Karpas-422 (cell line): ENCODE measurements around the gene CERS4. TPM values are rescaled to one million over a fixed set of nuclear protein-coding genes. Genes with fewer than 3 reads are reported as not detected.
A peak's percentile ranks its signal among the peaks of the same experiment; 100 is the strongest.
"Not testable (repeated sequence)": the region's sequence is repeated elsewhere in the genome, so short reads cannot be mapped to it uniquely, and the experiment has no call there.

Source experiments
- DNase-seq: peaks from one replicate; pipeline ENCODE4 v3.0.0-alpha.2; 2015
- H2AFZ ChIP-seq: fragments of 200-600 bp; sonication (generic); 2 replicates; pipeline ENCODE4 v1.6.1; 2014; ENCODE audit warnings: antibody characterized with exemption, low read length, mixed read lengths
- H3K27ac ChIP-seq: fragments of 200-600 bp; sonication (generic); 2 replicates; pipeline ENCODE4 v1.5.1; 2014; ENCODE audit warnings: mild to moderate bottlenecking, low read length, moderate library complexity
- H3K27me3 ChIP-seq: fragments of 200-600 bp; sonication (generic); 2 replicates; pipeline ENCODE4 v1.6.1; 2014; ENCODE audit warnings: low read length, mixed read lengths
- H3K36me3 ChIP-seq: fragments of 200-600 bp; sonication (generic); 2 replicates; pipeline ENCODE4 v1.6.1; 2014; ENCODE audit warnings: low read length, mixed read lengths; ENCODE audit not compliant: insufficient read depth
- H3K4me1 ChIP-seq: fragments of 200-600 bp; sonication (generic); 2 replicates; pipeline ENCODE4 v1.6.1; 2014; ENCODE audit warnings: mild to moderate bottlenecking, low read length, mixed read lengths
- H3K4me2 ChIP-seq: fragments of 200-600 bp; sonication (generic); 2 replicates; pipeline ENCODE4 v1.6.1; 2014; ENCODE audit warnings: low read length, low read depth, mild to moderate bottlenecking; ENCODE audit not compliant: poor library complexity, severe bottlenecking
- H3K4me3 ChIP-seq: fragments of 200-600 bp; sonication (generic); 2 replicates; pipeline ENCODE4 v1.5.1; 2014; ENCODE audit warnings: mild to moderate bottlenecking, antibody characterized with exemption, low read length, mixed read lengths
- H3K79me2 ChIP-seq: fragments of 200-600 bp; sonication (generic); 2 replicates; pipeline ENCODE4 v1.6.1; 2014; ENCODE audit warnings: mild to moderate bottlenecking, low read length, mixed read lengths
- H3K9ac ChIP-seq: fragments of 200-600 bp; sonication (generic); 2 replicates; pipeline ENCODE4 v1.6.0; 2014; ENCODE audit warnings: low read length
- H3K9me2 ChIP-seq: fragments of 200-600 bp; sonication (generic), shearing (Covaris generic); replicated peaks from 2 replicates; pipeline ENCODE4 v1.6.0; 2014; ENCODE audit warnings: mild to moderate bottlenecking, low read length, moderate library complexity; ENCODE audit not compliant: insufficient read depth
- H3K9me3 ChIP-seq: fragments of 300-700, 200-600 bp; sonication (generic); 2 replicates; pipeline ENCODE4 v1.6.1; 2014; ENCODE audit warnings: low read length, mixed read lengths
- H4K20me1 ChIP-seq: fragments of 200-600 bp; sonication (generic); 2 replicates; pipeline ENCODE4 v1.6.1; 2014; ENCODE audit warnings: mild to moderate bottlenecking, antibody characterized with exemption, low read length, low read depth; ENCODE audit not compliant: insufficient read depth
- total RNA-seq: library from RNA; depleted of rRNA; stranded (reverse); fragments of >200 nt; shearing (Covaris generic); gene quantifications from 2 replicates; pipeline ENCODE4 v1.2.3, GENCODE V29; 2014; ENCODE audit warnings: low replicate concordance

Gene CERS4
- total RNA-seq, 1 experiment from 2014 or later, result 66.3 TPM

GRCh38 chr19:8207326-8207725 is 1.8 kb upstream of the CERS4 start:
- not testable (repeated sequence) for H3K4me3 ChIP-seq, H3K36me3 ChIP-seq, H3K9me3 ChIP-seq, H3K9ac ChIP-seq, H3K27ac ChIP-seq, H3K4me2 ChIP-seq, H2AFZ ChIP-seq, DNase-seq, H4K20me1 ChIP-seq, H3K9me2 ChIP-seq, H3K27me3 ChIP-seq
- peaks cover 23% of the 10 kb centered on the region for H3K79me2 ChIP-seq
- H3K4me1 ChIP-seq, result peaks cover 24% of the 10 kb centered on the region

- Histone ChIP-seq H3K79me2 (peaks cover 23% of the 10 kb centered on the region), H3K27ac (no peak overlapping the region), H3K9me3 (no peaks in the 10 kb centered on the region), H2AFZ (peak overlapping the region; percentile 92), H3K36me3 (no peaks in the 10 kb centered on the region), H4K20me1 (no peaks in the 10 kb centered on the region), H3K4me3 (peak overlapping the region; percentile 70), H3K9me2 (no peaks in the 10 kb centered on the region), H3K4me1 (peaks cover 24% of the 10 kb centered on the region), H3K4me2 (peak overlapping the region; percentile 83), H3K9ac (peak overlapping the region; percentile 72), H3K27me3 (no peaks in the 10 kb centered on the region)
- no peak for DNase-seq
Measured at GRCh38 chr19:8208119-8208921, 850 bp upstream of the CERS4 start.

GRCh38 chr19:8209462-8210378 is 550 bp downstream of the CERS4 start:
- Histone ChIP-seq H3K27ac (peak overlapping the region; percentile 81), H2AFZ (peak overlapping the region; percentile 93; the same call in 1 of the 2 replicates), H4K20me1 (peaks cover 5% of the 10 kb centered on the region; the same call in 1 of the 2 replicates)

GRCh38 chr19:8210421-8211101 is 1.4 kb downstream of the CERS4 start:
- DNase-seq, result peak; percentile 47
- no peak overlapping the region for H2AFZ ChIP-seq
- no peaks in the 10 kb centered on the region for H3K27me3 ChIP-seq
- peak overlapping the region; percentile 91 for H3K4me3 ChIP-seq
- H3K4me2 ChIP-seq, result peak overlapping the region; percentile 91
- peak overlapping the region; percentile 81 for H3K27ac ChIP-seq
- H3K4me1 ChIP-seq, result peaks cover 24% of the 10 kb centered on the region
- no peaks in the 10 kb centered on the region for H3K9me3 ChIP-seq
- no peaks in the 10 kb centered on the region for H3K36me3 ChIP-seq
- H4K20me1 ChIP-seq, result peaks cover 5% of the 10 kb centered on the region; the same call in 1 of the 2 replicates
- peaks cover 27% of the 10 kb centered on the region for H3K79me2 ChIP-seq
- H3K9ac ChIP-seq, result peak overlapping the region; percentile 91
- H3K9me2 ChIP-seq, result no peaks in the 10 kb centered on the region

More at GRCh38 chr19:8209462-8210378, 550 bp downstream of the CERS4 start:
- Histone ChIP-seq H3K36me3 (no peaks in the 10 kb centered on the region), H3K9me3 (no peaks in the 10 kb centered on the region), H3K4me1 (peaks cover 24% of the 10 kb centered on the region), H3K4me2 (peak overlapping the region; percentile 91), H3K4me3 (peak overlapping the region; percentile 91), H3K9ac (peak overlapping the region; percentile 91), H3K79me2 (peaks cover 27% of the 10 kb centered on the region), H3K27me3 (no peaks in the 10 kb centered on the region), H3K9me2 (no peaks in the 10 kb centered on the region)
- peak; percentile 83 for DNase-seq

GRCh38 chr19:8212212-8212611 is 3.0 kb downstream of the CERS4 start:
- Histone ChIP-seq H3K79me2 (peaks cover 27% of the 10 kb centered on the region), H4K20me1 (peaks cover 5% of the 10 kb centered on the region; the same call in 1 of the 2 replicates), H2AFZ (no peak overlapping the region), H3K9me2 (no peaks in the 10 kb centered on the region), H3K4me3 (no peak overlapping the region), H3K9ac (no peak overlapping the region), H3K4me2 (no peak overlapping the region), H3K36me3 (no peaks in the 10 kb centered on the region), H3K4me1 (peaks cover 24% of the 10 kb centered on the region), H3K9me3 (no peaks in the 10 kb centered on the region), H3K27me3 (no peaks in the 10 kb centered on the region), H3K27ac (0 out of 2 replicates have a peak overlapping the region, but pooled peaks have one; percentile 11)
- DNase-seq, result no peak

- Histone ChIP-seq H3K79me2 (peaks cover 27% of the 10 kb centered on the region), H3K27me3 (no peaks in the 10 kb centered on the region), H3K4me3 (no peak overlapping the region), H2AFZ (no peak overlapping the region), H3K9me2 (no peaks in the 10 kb centered on the region), H3K4me1 (peaks cover 24% of the 10 kb centered on the region), H3K36me3 (no peaks in the 10 kb centered on the region), H3K9me3 (no peaks in the 10 kb centered on the region), H3K4me2 (no peak overlapping the region), H3K9ac (no peak overlapping the region), H4K20me1 (peaks cover 5% of the 10 kb centered on the region; the same call in 1 of the 2 replicates), H3K27ac (no peak overlapping the region)
- DNase-seq, result no peak
Measured at GRCh38 chr19:8212916-8213315, 3.7 kb downstream of the CERS4 start.

- no peak overlapping the region for H3K9ac ChIP-seq
- H4K20me1 ChIP-seq, result peaks cover 5% of the 10 kb centered on the region; the same call in 1 of the 2 replicates
- no peaks in the 10 kb centered on the region for H3K36me3 ChIP-seq
- no peak overlapping the region for H2AFZ ChIP-seq
- no peaks in the 10 kb centered on the region for H3K27me3 ChIP-seq
- no peak for DNase-seq
- H3K4me2 ChIP-seq, result no peak overlapping the region
- no peaks in the 10 kb centered on the region for H3K9me2 ChIP-seq
- no peak overlapping the region for H3K27ac ChIP-seq
- H3K79me2 ChIP-seq, result peaks cover 27% of the 10 kb centered on the region
- H3K4me3 ChIP-seq, result no peak overlapping the region
- H3K4me1 ChIP-seq, result peaks cover 18% of the 10 kb centered on the region
- H3K9me3 ChIP-seq, result no peaks in the 10 kb centered on the region
Measured at GRCh38 chr19:8213827-8214672, 4.9 kb downstream of the CERS4 start.
